GM19395 (cell line): ENCODE data around the gene SLC9A2.

Experiments used
- ATAC-seq: cut with Tn5 transposase; IDR thresholded peaks from one replicate; pipeline ENCODE4 v1.9.1; 2021; ENCODE audit warnings: mild to moderate bottlenecking, moderate library complexity; ENCODE audit not compliant: unreplicated experiment

Gene SLC9A2, protein sequence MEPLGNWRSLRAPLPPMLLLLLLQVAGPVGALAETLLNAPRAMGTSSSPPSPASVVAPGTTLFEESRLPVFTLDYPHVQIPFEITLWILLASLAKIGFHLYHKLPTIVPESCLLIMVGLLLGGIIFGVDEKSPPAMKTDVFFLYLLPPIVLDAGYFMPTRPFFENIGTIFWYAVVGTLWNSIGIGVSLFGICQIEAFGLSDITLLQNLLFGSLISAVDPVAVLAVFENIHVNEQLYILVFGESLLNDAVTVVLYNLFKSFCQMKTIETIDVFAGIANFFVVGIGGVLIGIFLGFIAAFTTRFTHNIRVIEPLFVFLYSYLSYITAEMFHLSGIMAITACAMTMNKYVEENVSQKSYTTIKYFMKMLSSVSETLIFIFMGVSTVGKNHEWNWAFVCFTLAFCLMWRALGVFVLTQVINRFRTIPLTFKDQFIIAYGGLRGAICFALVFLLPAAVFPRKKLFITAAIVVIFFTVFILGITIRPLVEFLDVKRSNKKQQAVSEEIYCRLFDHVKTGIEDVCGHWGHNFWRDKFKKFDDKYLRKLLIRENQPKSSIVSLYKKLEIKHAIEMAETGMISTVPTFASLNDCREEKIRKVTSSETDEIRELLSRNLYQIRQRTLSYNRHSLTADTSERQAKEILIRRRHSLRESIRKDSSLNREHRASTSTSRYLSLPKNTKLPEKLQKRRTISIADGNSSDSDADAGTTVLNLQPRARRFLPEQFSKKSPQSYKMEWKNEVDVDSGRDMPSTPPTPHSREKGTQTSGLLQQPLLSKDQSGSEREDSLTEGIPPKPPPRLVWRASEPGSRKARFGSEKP

DNA sequence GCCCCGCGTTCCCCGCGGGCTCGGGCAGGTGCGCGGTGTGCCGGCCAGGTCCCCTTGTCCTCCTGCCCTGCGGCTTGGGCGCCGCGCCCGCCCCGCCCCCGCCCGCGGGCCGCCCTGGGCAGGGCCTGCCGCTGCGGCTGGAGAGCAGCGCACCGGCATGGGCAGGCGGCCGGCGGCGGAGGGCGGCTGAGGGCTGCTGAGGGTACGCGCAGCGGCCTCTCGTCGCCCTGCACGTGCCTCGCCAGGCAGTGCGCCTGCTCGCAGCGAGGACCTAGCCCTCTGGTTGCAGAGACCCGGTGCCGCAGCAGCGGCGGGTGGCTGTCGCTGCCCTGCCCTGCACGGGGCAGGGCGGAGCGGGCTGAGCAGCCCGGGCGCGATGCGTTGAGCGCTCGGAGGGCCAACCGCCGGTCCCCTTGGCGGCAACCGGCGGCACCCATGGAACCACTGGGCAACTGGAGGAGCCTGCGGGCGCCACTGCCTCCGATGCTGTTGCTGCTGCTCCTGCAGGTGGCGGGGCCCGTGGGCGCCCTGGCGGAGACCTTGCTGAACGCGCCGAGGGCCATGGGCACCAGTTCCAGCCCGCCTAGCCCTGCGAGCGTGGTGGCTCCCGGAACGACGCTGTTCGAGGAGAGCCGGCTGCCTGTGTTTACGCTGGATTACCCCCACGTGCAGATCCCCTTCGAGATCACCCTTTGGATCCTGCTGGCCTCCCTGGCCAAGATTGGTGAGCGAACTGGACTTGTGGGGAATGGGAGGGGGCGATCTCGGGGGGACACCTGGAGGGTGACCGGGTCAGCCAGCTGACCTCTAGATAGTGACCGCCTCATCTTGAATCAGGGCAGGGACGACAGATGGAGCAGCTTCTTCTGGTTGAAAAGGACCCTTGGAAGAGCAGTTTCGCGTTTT is at the start of gene SLC9A2:
SLC9A2 (plus strand) TSS at position 140 of the 906 bp plus-strand sequence; CDS start at position 436, 296 bp downstream.
- ATAC-seq = no peak

GRCh38 chr2:102575888-102576287 is 43.5 kb upstream of the SLC9A2 start:
- no peak for ATAC-seq

DNA sequence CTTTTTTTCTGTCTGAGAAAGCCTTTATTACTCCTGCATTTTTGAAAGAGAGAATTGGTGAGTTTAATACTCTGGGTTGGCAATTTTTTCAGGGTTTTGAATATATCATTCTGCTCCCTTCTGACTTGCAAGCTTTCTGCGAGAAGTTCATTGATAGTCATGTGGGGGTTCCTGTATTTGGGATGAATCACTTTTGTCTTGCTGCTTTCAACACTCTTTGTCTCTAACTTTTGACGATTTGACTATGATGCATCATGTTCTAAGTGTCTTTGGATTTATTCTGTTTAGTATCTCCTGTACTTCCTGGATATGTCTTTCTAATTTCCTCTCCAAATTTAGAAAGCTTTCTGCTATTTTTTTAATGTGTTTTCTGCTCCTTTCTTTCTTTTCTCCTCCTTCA is 41.0 kb upstream of the SLC9A2 start:
- no peak for ATAC-seq

GRCh38 chr2:102581911-102582310 is 37.4 kb upstream of the SLC9A2 start:
- ATAC-seq = no peak

GRCh38 chr2:102582845-102583244 is 36.5 kb upstream of the SLC9A2 start:
- no peak for ATAC-seq

DNA sequence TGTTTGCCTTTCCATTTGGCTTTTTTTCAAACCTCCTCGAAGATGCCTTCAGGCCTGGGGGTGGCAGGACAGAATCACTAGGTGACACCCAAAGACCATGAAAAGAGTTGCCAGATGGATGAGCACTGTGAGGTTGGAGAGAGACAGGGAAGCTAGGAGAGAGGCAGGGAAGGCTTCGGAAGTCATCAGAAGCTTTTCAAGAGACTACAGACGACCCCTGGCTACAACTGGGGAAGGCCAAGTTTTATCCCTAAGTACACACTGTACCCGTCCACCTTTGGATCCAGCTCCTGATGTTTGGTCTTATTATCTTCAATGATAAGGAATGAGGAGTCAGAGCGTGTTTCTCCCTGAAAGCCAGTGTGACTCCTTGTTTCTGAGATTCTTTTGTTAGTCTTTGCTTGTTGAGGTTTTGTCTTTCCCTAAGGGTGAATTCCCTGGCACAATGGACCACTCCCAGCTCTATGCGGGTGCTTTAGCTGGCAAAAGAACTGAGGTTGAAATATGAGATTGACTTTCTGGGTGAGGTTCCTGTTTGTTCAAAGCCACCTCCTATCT is 33.4 kb upstream of the SLC9A2 start:
- ATAC-seq = no peak

GRCh38 chr2:102588213-102588939 is 31.0 kb upstream of the SLC9A2 start:
- no peak for ATAC-seq

GRCh38 chr2:102589444-102589843 is 29.9 kb upstream of the SLC9A2 start:
- ATAC-seq = no peak

DNA sequence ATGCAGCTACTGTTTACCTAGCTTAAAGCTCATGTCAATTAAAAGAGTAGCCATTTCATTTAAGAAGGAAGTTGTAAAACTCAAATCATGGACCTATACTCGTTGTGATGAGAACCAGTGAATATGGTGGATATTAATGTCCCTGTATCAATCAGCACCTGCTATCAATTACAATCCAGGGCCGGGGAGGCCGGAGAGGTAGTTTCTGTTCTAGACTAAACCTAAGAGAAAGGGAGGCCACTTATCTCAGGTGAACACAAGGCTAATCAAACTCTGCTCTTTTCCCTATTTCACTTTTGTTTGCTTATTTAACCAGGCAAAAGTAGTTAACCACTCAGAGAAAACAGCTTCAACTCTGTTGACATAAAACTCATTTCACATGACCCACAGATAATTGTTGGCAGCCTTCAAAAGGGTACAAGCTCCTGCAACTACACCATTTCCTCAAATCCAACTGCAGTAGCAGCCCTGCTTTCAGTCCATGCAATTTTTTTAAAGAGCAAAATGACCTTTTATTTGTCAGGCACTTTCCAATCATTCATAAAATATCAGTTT is 27.8 kb upstream of the SLC9A2 start:
- no peak for ATAC-seq

DNA sequence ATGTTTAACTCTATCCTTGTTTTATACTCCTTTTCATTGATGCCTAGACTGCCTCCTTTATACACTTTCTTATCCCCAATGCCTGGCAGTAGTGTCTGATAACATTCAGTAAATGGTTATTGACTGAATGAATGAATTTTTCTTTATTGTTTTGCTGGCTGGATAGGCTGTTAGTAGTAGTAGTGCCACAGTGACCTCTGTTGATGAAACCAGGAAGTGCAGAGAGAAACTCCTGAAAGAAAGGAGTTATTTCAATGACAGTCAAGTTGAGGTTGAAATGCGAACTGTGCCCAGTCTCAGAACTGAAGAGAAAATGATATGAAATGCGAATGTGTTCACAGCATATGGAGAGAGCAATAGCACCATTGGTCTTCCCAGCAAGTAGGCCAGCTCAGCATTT is 26.8 kb upstream of the SLC9A2 start:
- no peak for ATAC-seq

DNA sequence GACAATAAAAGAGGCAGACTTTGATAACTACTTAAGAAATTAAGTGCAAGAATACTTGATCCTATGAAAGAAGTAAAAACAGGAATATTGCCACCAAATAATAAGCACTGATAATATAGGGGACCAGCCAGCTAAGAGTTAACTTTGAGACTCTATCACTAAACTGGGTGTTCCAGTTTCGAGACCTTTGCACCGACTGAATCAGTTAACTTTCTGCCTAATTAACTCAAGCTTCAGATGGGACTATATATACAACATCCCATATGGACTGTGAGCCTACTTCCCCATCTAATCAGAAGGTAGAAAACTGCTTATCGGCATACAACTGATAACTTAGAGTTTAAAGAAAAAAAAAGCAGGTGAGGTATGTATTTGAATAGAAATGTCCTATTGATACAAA is 25.8 kb upstream of the SLC9A2 start:
- ATAC-seq = no peak

DNA sequence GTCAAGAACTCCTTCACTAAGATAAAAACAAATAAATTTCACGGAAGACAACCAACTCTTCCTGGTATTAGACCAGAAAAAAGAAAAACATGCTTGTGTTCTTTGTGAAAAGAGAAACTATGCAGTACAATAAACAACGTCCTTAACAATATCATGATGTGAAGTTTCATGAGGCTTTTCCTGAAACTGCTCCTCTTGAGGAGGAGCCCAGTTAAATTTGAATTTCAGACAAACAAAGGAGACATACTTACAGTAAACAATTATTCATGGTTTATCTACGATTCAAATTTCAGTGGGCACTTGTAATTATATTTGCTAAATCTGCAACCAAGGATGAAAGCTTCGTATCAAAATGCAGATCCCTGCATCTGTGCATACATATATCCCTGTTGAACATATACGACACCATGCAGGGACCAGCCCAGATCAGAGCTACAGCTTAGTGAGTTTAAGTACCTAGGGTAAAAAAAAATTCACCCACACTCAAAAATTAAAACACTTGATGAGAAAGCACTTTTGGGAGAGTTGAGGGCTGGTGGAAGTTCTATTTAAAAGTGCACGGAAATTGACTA is 24.8 kb upstream of the SLC9A2 start:
- ATAC-seq = no peak

- no peak for ATAC-seq
Observed at GRCh38 chr2:102597788-102598187, 21.6 kb upstream of the SLC9A2 start.

- ATAC-seq = no peak
Observed at GRCh38 chr2:102599486-102599885, 19.9 kb upstream of the SLC9A2 start.

GRCh38 chr2:102601730-102602129 is 17.6 kb upstream of the SLC9A2 start:
- no peak for ATAC-seq

GRCh38 chr2:102603904-102604303 is 15.4 kb upstream of the SLC9A2 start:
- no peak for ATAC-seq

- ATAC-seq = no peak
Observed at GRCh38 chr2:102604769-102605168, 14.6 kb upstream of the SLC9A2 start.

DNA sequence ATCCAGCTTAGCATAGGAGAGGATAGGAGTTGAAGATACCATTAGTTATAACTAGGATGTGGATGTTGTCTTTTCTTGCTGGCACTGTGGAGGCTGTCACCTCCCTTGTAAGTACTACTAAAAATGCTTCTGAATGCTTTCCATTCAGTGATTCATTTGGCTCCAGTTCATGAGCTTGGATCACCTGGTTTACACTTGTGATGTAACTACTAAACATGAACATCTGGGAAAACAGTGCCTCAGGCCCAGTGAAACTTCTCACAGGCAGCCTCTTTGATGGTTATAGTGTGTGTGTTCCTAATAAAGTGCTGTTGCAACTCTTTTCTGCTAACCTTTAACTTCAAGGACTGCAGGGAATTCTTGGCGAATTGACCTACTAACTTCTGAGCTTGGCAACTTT is 13.0 kb upstream of the SLC9A2 start:
- no peak for ATAC-seq

GRCh38 chr2:102615620-102616436 is 3.5 kb upstream of the SLC9A2 start:
- ATAC-seq = peak; percentile 90
